ENCODE results near the gene STX10. TPM values are rescaled to one million over a fixed set of nuclear protein-coding genes. Genes with fewer than 3 reads are reported as not detected.

STX10 gene
- total RNA-seq, 4 donors from 2014 or later = 58.6 to 145 (median 86.6) TPM

- H3K27me3 ChIP-seq = no peaks in the 10 kb centered on the region
- peaks cover 0 to under 1% (median 0%) of the 10 kb centered on the region in 4 donors for H3K4me1 ChIP-seq
- H3K27ac ChIP-seq = no peak overlapping the region
- no peaks in the 10 kb centered on the region for H3K9me3 ChIP-seq
- H3K36me3 ChIP-seq = peaks cover 0 to 52% (median 5%) of the 10 kb centered on the region in 3 donors
- H3K4me3 ChIP-seq = no peak overlapping the region
- TF ChIP-seq POLR2A (IDR thresholded peaks at IDR 0.05) = no peak
- TF ChIP-seq CTCF (IDR thresholded peaks at IDR 0.05) = no peak
- no peak for TF ChIP-seq EP300 (IDR thresholded peaks at IDR 0.05)
- 94 to 95% methylated on average over 3 of the region's 3 CpGs for WGBS, 2 donors
- DNase-seq (ENCODE audit: low spot score in 2 of 2) = no peak
Observed at GRCh38 chr19:13134626-13135025, 15.5 kb downstream of the STX10 start.

- Histone ChIP-seq H3K4me3 (no peak overlapping the region), H3K4me1 (peaks cover 0 to 4% (median 0%) of the 10 kb centered on the region in 4 donors), H3K9me3 (no peaks in the 10 kb centered on the region), H3K27ac (no peak overlapping the region), H3K36me3 (peaks cover 0 to 39% (median 5%) of the 10 kb centered on the region in 3 donors), H3K27me3 (no peaks in the 10 kb centered on the region)
- TF ChIP-seq CTCF (IDR thresholded peaks at IDR 0.05) = no peak
- no peak for TF ChIP-seq POLR2A (IDR thresholded peaks at IDR 0.05)
- TF ChIP-seq EP300 (IDR thresholded peaks at IDR 0.05) = no peak
- 56 to 64% methylated on average over 12 of the region's 12 CpGs for WGBS, 2 donors
- DNase-seq (ENCODE audit: low spot score in 2 of 2) = no peak
Observed at GRCh38 chr19:13133241-13133870, 16.8 kb downstream of the STX10 start.

GRCh38 chr19:13132471-13133180, 17.5 kb downstream of the STX10 start:
- peaks cover 0 to 32% (median 5%) of the 10 kb centered on the region in 3 donors for H3K36me3 ChIP-seq
- H3K4me1 ChIP-seq = peaks cover 0 to 5% (median 0%) of the 10 kb centered on the region in 4 donors
- TF ChIP-seq POLR2A (IDR thresholded peaks at IDR 0.05) (no peak), EP300 (IDR thresholded peaks at IDR 0.05) (no peak), CTCF (IDR thresholded peaks at IDR 0.05) (no peak)
- no peak overlapping the region for H3K4me3 ChIP-seq
- H3K27ac ChIP-seq = no peak overlapping the region
- no peak for DNase-seq (ENCODE audit: low spot score in 2 of 2)
- 84% methylated on average over 8 of the region's 8 CpGs for WGBS, 2 donors
- H3K27me3 ChIP-seq = no peaks in the 10 kb centered on the region
- H3K9me3 ChIP-seq = no peaks in the 10 kb centered on the region

GRCh38 chr19:13130886-13131490, 19.2 kb downstream of the STX10 start:
- 92 to 97% methylated on average over 3 of the region's 3 CpGs for WGBS, 2 donors
- Histone ChIP-seq H3K4me1 (peaks cover 0 to 5% (median 0%) of the 10 kb centered on the region in 4 donors), H3K27ac (no peak overlapping the region), H3K4me3 (no peak overlapping the region), H3K27me3 (no peaks in the 10 kb centered on the region), H3K9me3 (no peaks in the 10 kb centered on the region), H3K36me3 (peaks cover 0 to 24% (median 0%) of the 10 kb centered on the region in 3 donors)
- no peak for TF ChIP-seq EP300 (IDR thresholded peaks at IDR 0.05)
- no peak for TF ChIP-seq CTCF (IDR thresholded peaks at IDR 0.05)
- TF ChIP-seq POLR2A (IDR thresholded peaks at IDR 0.05) = no peak
- no peak for DNase-seq (ENCODE audit: low spot score in 2 of 2)

GRCh38 chr19:13129384-13129783, 20.8 kb downstream of the STX10 start:
- 91 to 98% methylated on average over 6 to 8 of the region's 9 CpGs for WGBS, 2 donors
- no peak for DNase-seq (ENCODE audit: low spot score in 2 of 2)
- Histone ChIP-seq H3K36me3 (peaks cover 0 to 8% (median 0%) of the 10 kb centered on the region in 3 donors), H3K4me1 (peaks cover 0 to 5% (median 0%) of the 10 kb centered on the region in 4 donors), H3K9me3 (no peaks in the 10 kb centered on the region), H3K4me3 (no peak overlapping the region), H3K27ac (no peak overlapping the region), H3K27me3 (no peaks in the 10 kb centered on the region)
- TF ChIP-seq POLR2A (IDR thresholded peaks at IDR 0.05) (no peak), EP300 (IDR thresholded peaks at IDR 0.05) (no peak), CTCF (IDR thresholded peaks at IDR 0.05) (no peak)

Data from tibial nerve (tissue), 4 donors.